ENCODE results near the gene PLXNB1.

Gene PLXNB1

GRCh38 chr3:48429317-48429959 lies 448 bp downstream of the PLXNB1 start:
- Histone ChIP-seq H3K36me3 (ENCODE audit: control insufficient read depth, low read depth, low read length) (peaks cover 21% of the 10 kb centered on the region), H3K9me3 (ENCODE audit: control insufficient read depth, low read depth, low read length) (no peaks in the 10 kb centered on the region), H3K4me1 (ENCODE audit: control insufficient read depth, low read depth, low read length) (peaks cover 17% of the 10 kb centered on the region), H3K27ac (ENCODE audit: low read length) (peak overlapping the region; percentile 38), H3K4me3 (ENCODE audit: low read length) (peak overlapping the region; percentile 76), H3K27me3 (ENCODE audit: control insufficient read depth, insufficient read depth, low read length) (no peaks in the 10 kb centered on the region), H3K9ac (ENCODE audit: low read length) (peak overlapping the region; percentile 79)

GRCh38 chr3:48428572-48429316 lies 1.1 kb downstream of the PLXNB1 start:
- peaks cover 19% of the 10 kb centered on the region for H3K36me3 ChIP-seq (ENCODE audit: control insufficient read depth, low read depth, low read length)
- H3K27me3 ChIP-seq (ENCODE audit: control insufficient read depth, insufficient read depth, low read length), result no peaks in the 10 kb centered on the region
- H3K9me3 ChIP-seq (ENCODE audit: control insufficient read depth, low read depth, low read length), result no peaks in the 10 kb centered on the region
- H3K4me3 ChIP-seq (ENCODE audit: low read length), result peak overlapping the region; percentile 76
- peaks cover 17% of the 10 kb centered on the region for H3K4me1 ChIP-seq (ENCODE audit: control insufficient read depth, low read depth, low read length)
- H3K9ac ChIP-seq (ENCODE audit: low read length), result peak overlapping the region; percentile 79
- peak overlapping the region; percentile 38 for H3K27ac ChIP-seq (ENCODE audit: low read length)

DNA sequence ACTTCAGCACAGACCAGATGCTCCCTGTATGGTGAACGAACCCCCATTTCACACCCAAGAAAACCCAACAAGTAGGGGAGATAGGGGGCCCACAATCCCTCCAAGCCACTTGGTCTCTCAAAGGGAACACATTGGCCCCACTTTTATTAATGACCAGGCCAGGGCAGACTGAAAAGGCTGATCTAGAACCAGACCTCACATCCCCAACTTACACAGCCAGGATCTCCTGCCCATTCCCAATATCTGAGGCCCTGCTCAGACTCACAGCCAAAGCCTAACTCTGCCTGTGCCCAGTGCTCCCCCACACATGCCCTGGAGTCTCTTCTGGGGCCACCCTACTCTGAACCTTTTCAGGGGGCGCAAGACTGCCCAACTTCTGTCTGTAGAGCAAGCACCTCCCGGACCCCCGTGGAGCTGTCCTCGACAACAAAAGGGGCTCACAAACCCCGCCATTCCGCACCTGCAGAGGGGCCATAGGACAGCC lies 1.8 kb downstream of the PLXNB1 start:
- Histone ChIP-seq H3K36me3 (ENCODE audit: control insufficient read depth, low read depth, low read length) (peaks cover 22% of the 10 kb centered on the region), H3K9ac (ENCODE audit: low read length) (peak overlapping the region; percentile 60), H3K4me1 (ENCODE audit: control insufficient read depth, low read depth, low read length) (peaks cover 17% of the 10 kb centered on the region), H3K27me3 (ENCODE audit: control insufficient read depth, insufficient read depth, low read length) (no peaks in the 10 kb centered on the region), H3K4me3 (ENCODE audit: low read length) (peak overlapping the region; percentile 76), H3K27ac (ENCODE audit: low read length) (no peak overlapping the region), H3K9me3 (ENCODE audit: control insufficient read depth, low read depth, low read length) (no peaks in the 10 kb centered on the region)

- H3K27ac ChIP-seq (ENCODE audit: low read length), result no peak overlapping the region
- peaks cover 22% of the 10 kb centered on the region for H3K36me3 ChIP-seq (ENCODE audit: control insufficient read depth, low read depth, low read length)
- H3K9me3 ChIP-seq (ENCODE audit: control insufficient read depth, low read depth, low read length), result no peaks in the 10 kb centered on the region
- H3K9ac ChIP-seq (ENCODE audit: low read length), result no peak overlapping the region
- H3K4me3 ChIP-seq (ENCODE audit: low read length), result peak overlapping the region; percentile 76
- peaks cover 17% of the 10 kb centered on the region for H3K4me1 ChIP-seq (ENCODE audit: control insufficient read depth, low read depth, low read length)
- H3K27me3 ChIP-seq (ENCODE audit: control insufficient read depth, insufficient read depth, low read length), result no peaks in the 10 kb centered on the region
Observed at GRCh38 chr3:48427630-48427962, 2.3 kb downstream of the PLXNB1 start.

DNA sequence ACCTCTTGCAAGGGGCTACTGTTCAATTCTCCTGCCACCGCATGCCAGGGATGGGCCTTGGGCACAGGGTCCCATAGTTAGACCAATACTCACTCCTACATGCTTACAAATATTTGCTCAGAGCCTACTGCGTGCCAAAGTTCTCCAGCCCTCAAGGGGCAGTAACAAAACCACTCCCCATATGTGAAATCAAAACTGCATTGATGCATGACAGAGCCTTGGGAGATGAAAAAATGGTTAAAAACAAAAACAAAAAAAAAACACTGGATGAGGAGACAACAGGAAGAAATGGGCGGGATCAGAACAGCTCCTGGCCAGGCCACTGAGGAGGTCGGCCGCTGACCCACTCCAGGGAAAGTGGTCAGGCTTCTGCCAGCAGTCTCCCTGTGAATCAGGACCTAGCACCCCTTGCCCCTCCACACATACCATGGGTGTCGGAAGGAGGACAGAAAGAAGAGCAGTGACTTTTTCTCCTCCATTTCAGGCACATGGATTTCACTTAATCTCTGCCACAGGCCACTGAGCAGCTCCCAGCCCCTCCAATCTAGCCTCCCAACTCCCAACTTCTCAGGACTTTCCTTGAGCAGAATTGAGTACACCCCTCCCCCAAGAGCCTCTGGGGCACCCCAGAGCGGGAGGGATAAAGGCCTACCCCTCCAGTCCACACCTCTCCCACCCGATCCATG lies 2.8 kb downstream of the PLXNB1 start:
- H3K27ac ChIP-seq (ENCODE audit: low read length), result no peak overlapping the region
- H3K27me3 ChIP-seq (ENCODE audit: control insufficient read depth, insufficient read depth, low read length), result no peaks in the 10 kb centered on the region
- no peak overlapping the region for H3K4me3 ChIP-seq (ENCODE audit: low read length)
- no peak overlapping the region for H3K9ac ChIP-seq (ENCODE audit: low read length)
- H3K9me3 ChIP-seq (ENCODE audit: control insufficient read depth, low read depth, low read length), result no peaks in the 10 kb centered on the region
- H3K4me1 ChIP-seq (ENCODE audit: control insufficient read depth, low read depth, low read length), result peaks cover 14% of the 10 kb centered on the region
- peaks cover 16% of the 10 kb centered on the region for H3K36me3 ChIP-seq (ENCODE audit: control insufficient read depth, low read depth, low read length)

- no peak overlapping the region for H3K27ac ChIP-seq (ENCODE audit: low read length)
- H3K4me1 ChIP-seq (ENCODE audit: control insufficient read depth, low read depth, low read length), result peaks cover 14% of the 10 kb centered on the region
- no peak overlapping the region for H3K9ac ChIP-seq (ENCODE audit: low read length)
- H3K9me3 ChIP-seq (ENCODE audit: control insufficient read depth, low read depth, low read length), result no peaks in the 10 kb centered on the region
- H3K36me3 ChIP-seq (ENCODE audit: control insufficient read depth, low read depth, low read length), result peaks cover 16% of the 10 kb centered on the region
- no peak overlapping the region for H3K4me3 ChIP-seq (ENCODE audit: low read length)
- no peaks in the 10 kb centered on the region for H3K27me3 ChIP-seq (ENCODE audit: control insufficient read depth, insufficient read depth, low read length)
Observed at GRCh38 chr3:48426401-48426909, 3.4 kb downstream of the PLXNB1 start.

DNA sequence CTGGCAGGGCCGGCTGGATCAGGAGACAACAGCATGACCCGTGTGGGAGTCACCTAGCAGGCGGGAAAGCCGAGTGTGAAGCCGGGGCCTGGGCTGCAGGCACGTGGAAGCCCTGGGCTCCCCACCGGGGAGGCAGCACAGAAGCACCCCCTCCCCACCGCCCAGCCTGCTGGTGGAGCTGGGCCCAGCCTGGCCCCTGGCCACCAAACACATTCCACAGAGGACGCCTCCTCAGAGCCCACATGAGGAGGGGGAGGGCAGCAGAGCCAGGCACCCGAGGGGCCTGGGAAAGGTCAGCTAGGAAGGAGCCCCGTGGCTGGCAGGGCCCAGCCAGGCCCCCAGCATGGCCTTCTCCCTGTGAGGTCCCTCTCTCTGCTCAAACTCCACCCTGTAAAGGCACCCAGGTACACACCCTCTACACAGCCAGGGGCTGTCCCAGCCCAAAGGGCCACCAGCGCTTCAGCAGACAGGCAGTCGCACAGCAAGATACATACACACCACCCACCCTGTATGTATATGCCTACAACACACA lies 4.5 kb downstream of the PLXNB1 start:
- peaks cover 27% of the 10 kb centered on the region for H3K36me3 ChIP-seq (ENCODE audit: control insufficient read depth, low read depth, low read length)
- H3K9ac ChIP-seq (ENCODE audit: low read length), result no peak overlapping the region
- H3K27me3 ChIP-seq (ENCODE audit: control insufficient read depth, insufficient read depth, low read length), result no peaks in the 10 kb centered on the region
- peaks cover 10% of the 10 kb centered on the region for H3K4me1 ChIP-seq (ENCODE audit: control insufficient read depth, low read depth, low read length)
- H3K9me3 ChIP-seq (ENCODE audit: control insufficient read depth, low read depth, low read length), result no peaks in the 10 kb centered on the region
- no peak overlapping the region for H3K27ac ChIP-seq (ENCODE audit: low read length)
- H3K4me3 ChIP-seq (ENCODE audit: low read length), result no peak overlapping the region

- Histone ChIP-seq H3K36me3 (ENCODE audit: control insufficient read depth, low read depth, low read length) (peaks cover 36% of the 10 kb centered on the region), H3K9ac (ENCODE audit: low read length) (no peak overlapping the region)
Observed at GRCh38 chr3:48423883-48424695, 5.8 kb downstream of the PLXNB1 start.

GRCh38 chr3:48423241-48423882 lies 6.5 kb downstream of the PLXNB1 start:
- H3K9ac ChIP-seq (ENCODE audit: low read length), result no peak overlapping the region
- H3K27ac ChIP-seq (ENCODE audit: low read length), result no peak overlapping the region
- H3K27me3 ChIP-seq (ENCODE audit: control insufficient read depth, insufficient read depth, low read length), result no peaks in the 10 kb centered on the region
- H3K9me3 ChIP-seq (ENCODE audit: control insufficient read depth, low read depth, low read length), result no peaks in the 10 kb centered on the region
- peaks cover 43% of the 10 kb centered on the region for H3K36me3 ChIP-seq (ENCODE audit: control insufficient read depth, low read depth, low read length)
- H3K4me1 ChIP-seq (ENCODE audit: control insufficient read depth, low read depth, low read length), result peaks cover 10% of the 10 kb centered on the region
- no peak overlapping the region for H3K4me3 ChIP-seq (ENCODE audit: low read length)

More at GRCh38 chr3:48423883-48424695, 5.8 kb downstream of the PLXNB1 start:
- peaks cover 10% of the 10 kb centered on the region for H3K4me1 ChIP-seq (ENCODE audit: control insufficient read depth, low read depth, low read length)
- H3K4me3 ChIP-seq (ENCODE audit: low read length), result no peak overlapping the region
- no peaks in the 10 kb centered on the region for H3K9me3 ChIP-seq (ENCODE audit: control insufficient read depth, low read depth, low read length)
- no peaks in the 10 kb centered on the region for H3K27me3 ChIP-seq (ENCODE audit: control insufficient read depth, insufficient read depth, low read length)
- no peak overlapping the region for H3K27ac ChIP-seq (ENCODE audit: low read length)

DNA sequence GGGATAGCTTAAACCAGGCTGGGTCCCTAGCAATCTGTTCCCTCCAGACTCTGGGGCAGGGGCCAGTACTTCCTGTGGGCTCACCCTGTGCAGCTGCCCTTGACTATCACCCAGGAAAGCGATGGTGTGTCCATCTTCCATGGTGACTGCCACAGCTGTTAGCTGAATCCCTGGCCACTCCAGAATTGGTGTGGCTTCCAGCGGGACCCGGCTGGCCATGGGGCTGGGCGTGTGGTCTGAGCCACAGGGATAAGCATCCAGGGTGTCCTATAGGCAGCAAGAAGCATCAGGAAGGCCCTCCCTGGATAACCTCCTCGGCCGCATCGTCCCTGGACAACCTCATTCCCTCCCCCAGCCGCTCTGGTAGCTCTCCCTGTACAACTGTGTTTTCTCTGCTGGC lies 7.2 kb downstream of the PLXNB1 start:
- peaks cover 4% of the 10 kb centered on the region for H3K4me1 ChIP-seq (ENCODE audit: control insufficient read depth, low read depth, low read length)
- no peaks in the 10 kb centered on the region for H3K27me3 ChIP-seq (ENCODE audit: control insufficient read depth, insufficient read depth, low read length)
- no peak overlapping the region for H3K27ac ChIP-seq (ENCODE audit: low read length)
- no peak overlapping the region for H3K9ac ChIP-seq (ENCODE audit: low read length)
- H3K4me3 ChIP-seq (ENCODE audit: low read length), result no peak overlapping the region
- peaks cover 50% of the 10 kb centered on the region for H3K36me3 ChIP-seq (ENCODE audit: control insufficient read depth, low read depth, low read length)
- no peaks in the 10 kb centered on the region for H3K9me3 ChIP-seq (ENCODE audit: control insufficient read depth, low read depth, low read length)

All from iPS-18a (cell line).